Stimulated activated CD4-positive, alpha-beta T cell treated with anti-CD3 and anti-CD28 coated beads, Interleukin-1b, Interleukin-23, amount 100 ng/mL, for 4 hours (primary cell): ENCODE results near the gene PUSL1.

ENCODE experiments used
- DNase-seq, 2 donors: peaks; one replicate each; pipeline ENCODE4 v3.0.0-alpha.2; 2020; ENCODE audit warnings: low read depth in 2 of 2

The PUSL1 gene

GRCh38 chr1:1337793-1338147 lies 29.4 kb downstream of the PUSL1 start:
- peak; percentile 23 to 44 for DNase-seq

- no peak for DNase-seq
These were observed 29.9 kb downstream of the PUSL1 start for GRCh38 chr1:1338278-1338677.

- no peak for DNase-seq
These were observed 31.8 kb downstream of the PUSL1 start for GRCh38 chr1:1340185-1340584.

GRCh38 chr1:1340791-1341548 lies 32.6 kb downstream of the PUSL1 start:
- no peak for DNase-seq

- DNase-seq = no peak
These were observed 33.2 kb downstream of the PUSL1 start for GRCh38 chr1:1341549-1342021.

- no peak for DNase-seq
These were observed 33.7 kb downstream of the PUSL1 start for GRCh38 chr1:1342061-1342562.

- no peak for DNase-seq
These were observed 34.3 kb downstream of the PUSL1 start for GRCh38 chr1:1342584-1343115.

- no peak for DNase-seq
These were observed 35.5 kb downstream of the PUSL1 start for GRCh38 chr1:1343811-1344421.

GRCh38 chr1:1344655-1345361 lies 36.4 kb downstream of the PUSL1 start:
- peak; percentile 33 to 43 for DNase-seq

- DNase-seq = no peak
These were observed 37.0 kb downstream of the PUSL1 start for GRCh38 chr1:1345384-1345783.

GRCh38 chr1:1345860-1346500 lies 37.6 kb downstream of the PUSL1 start:
- DNase-seq = no peak

- DNase-seq = no peak
These were observed 38.1 kb downstream of the PUSL1 start for GRCh38 chr1:1346501-1346890.

GRCh38 chr1:1347026-1347595 lies 38.7 kb downstream of the PUSL1 start:
- DNase-seq = no peak

- DNase-seq = no peak
These were observed 39.4 kb downstream of the PUSL1 start for GRCh38 chr1:1347663-1348419.

- DNase-seq = no peak
These were observed 40.2 kb downstream of the PUSL1 start for GRCh38 chr1:1348420-1349255.

- DNase-seq = peak; percentile 65 to 77
These were observed 41.0 kb downstream of the PUSL1 start, which contains the start of gene DVL1 for GRCh38 chr1:1349256-1350012. Gene DVL1, minus strand, starts transcription at chr1:1349418. Its CDS starts 353 bp downstream, at chr1:1349065.

- no peak for DNase-seq
These were observed 43.4 kb downstream of the PUSL1 start for GRCh38 chr1:1351511-1352427.
